ENCODE data around the gene ROR1.

DNA sequence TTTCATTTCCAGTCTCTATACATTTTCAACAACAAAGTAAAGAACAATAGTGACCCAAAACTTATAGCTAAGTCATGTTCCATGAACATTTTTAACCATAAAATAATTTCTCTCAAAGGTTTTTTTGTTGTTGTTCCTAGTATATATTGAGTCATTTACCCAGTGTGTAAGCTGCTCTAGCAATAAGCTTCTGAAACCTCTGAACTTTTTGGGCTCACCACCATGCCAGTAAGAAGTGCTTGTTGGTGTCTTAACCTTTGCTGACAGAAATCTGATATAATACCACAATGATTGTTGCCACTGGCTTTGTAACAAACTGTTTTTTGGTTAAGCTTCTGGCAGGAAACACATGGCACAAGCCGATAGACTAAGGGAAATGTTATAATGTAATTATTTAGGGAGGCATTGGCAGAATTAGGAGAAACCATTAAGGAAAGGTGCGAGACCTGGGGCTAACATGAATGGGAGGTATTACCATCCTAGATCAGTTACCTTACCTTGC lies 377.0 kb downstream of the ROR1 start:
- no peak for TF ChIP-seq EZH2 (IDR thresholded peaks at IDR 0.05)
- TF ChIP-seq FOXP2 (optimal IDR thresholded peaks at IDR 0.05; ENCODE audit: control extremely low read depth, extremely low read length, insufficient read depth): no peak

All from SK-N-MC (cell line).